ENCODE measurements around the gene CCDC69. TPM values are rescaled to one million over a fixed set of nuclear protein-coding genes. Genes with fewer than 3 reads are reported as not detected.

Gene CCDC69
- total and polyA plus RNA-seq, 10 of the 15 experiments (the other 5 are each of a cell fraction or from before 2014, with no cell fraction given), result 13.5 to 106 (median 70.1) TPM

DNA sequence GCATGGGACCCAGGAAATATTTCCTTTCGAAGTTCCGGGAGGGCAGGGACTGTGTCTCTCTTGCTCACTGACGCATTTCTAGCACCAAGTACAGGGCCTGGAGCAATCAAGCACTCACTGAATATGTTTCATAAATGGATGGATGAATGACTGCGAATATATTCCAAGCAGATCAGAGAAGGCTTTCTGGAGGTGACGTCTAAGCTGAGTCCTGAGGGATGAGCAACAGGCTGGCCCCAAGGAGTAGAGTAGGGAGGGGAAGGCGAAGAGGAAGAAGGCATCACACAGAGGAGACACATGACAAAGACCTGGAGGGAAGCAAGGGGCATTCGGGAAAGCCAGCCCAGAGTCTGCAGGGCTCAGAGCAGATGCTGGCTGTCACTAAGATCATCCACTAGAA is 80.2 kb downstream of the CCDC69 start:
- POLR2A ChIA-PET, result interaction anchor here (1.8 to 8.4 kb wide), 4 partner anchors 10 to 60 kb away, joined by 4 to 153 read pairs (median 79); partner anchors contain the start of gene ANXA6
- BruUV-seq (replicated peaks), result no TSS peak

DNA sequence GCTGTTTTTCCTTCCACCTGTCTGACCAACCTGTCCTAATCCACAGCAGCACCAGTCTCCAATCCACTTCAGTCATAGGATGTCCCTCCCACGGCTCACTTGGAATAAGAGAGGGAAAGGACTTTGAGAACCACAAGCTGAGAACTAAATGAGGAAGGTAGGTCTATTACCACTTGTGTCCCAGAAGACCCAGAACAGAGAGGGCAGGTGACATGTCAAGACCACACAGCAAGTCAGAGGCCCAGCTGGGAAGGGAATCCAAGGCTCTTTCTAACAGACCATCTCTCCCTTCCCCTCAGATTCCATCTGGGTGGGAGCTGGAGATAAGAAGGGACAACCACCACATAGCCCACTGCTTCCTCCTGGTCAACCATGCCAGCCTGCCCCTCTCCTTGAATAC is 81.0 kb downstream of the CCDC69 start:
- WGBS (ENCODE audit: insufficient coverage, insufficient replicate concordance, low lambda C conversion rate, missing lambda C conversion rate), result 58% methylated on average over 1 of the region's 1 CpG
- TF ChIP-seq EP300 (IDR thresholded peaks at IDR 0.05; ENCODE audit: borderline replicate concordance in 1 of 2, control insufficient read depth in 1 of 2, low read depth in 2 of 2, low read length in 2 of 2) (no peak), LARP7 (IDR thresholded peaks at IDR 0.05) (peak; percentile 12; the same call in 1 of the 2 replicates), TARDBP (IDR thresholded peaks at IDR 0.05; ENCODE audit: borderline replicate concordance) (no peak), YY1 (IDR thresholded peaks at IDR 0.05; ENCODE audit: low read depth, low read length) (no peak), SMARCA5 (IDR thresholded peaks at IDR 0.05) (peak; percentile 62), NR2C1 (IDR thresholded peaks at IDR 0.05) (no peak), HDGF (IDR thresholded peaks at IDR 0.05) (no peak), ZNF217 (IDR thresholded peaks at IDR 0.05) (peak; percentile 51; the same call in 1 of the 2 replicates), CREB1 (IDR thresholded peaks at IDR 0.05; ENCODE audit: low read depth) (no peak)
- H3K4me3 ChIP-seq, result peak overlapping the region; percentile 52; the same call in 1 of the 2 replicates
- RAD21 ChIA-PET (ENCODE audit: unreplicated experiment), result interaction anchor here (1.3 to 8.4 kb wide), 11 partner anchors 9 to 173 kb away, joined by 4 to 189 read pairs (median 11); partner anchors contain the start of genes ANXA6, GM2A and TNIP1
- SMC1A ChIA-PET (ENCODE audit: uncharacterized antibody, unreplicated experiment), result interaction anchor here (0.9 to 35.3 kb wide), 10 partner anchors 7 to 98 kb away, joined by 3 to 1132 read pairs (median 6); partner anchors contain the start of genes ANXA6 and CCDC69
- H3K27ac ChIP-seq (ENCODE audit: control insufficient read depth, insufficient read depth), result peak overlapping the region; percentile 53
- H3K4me2 ChIP-seq (ENCODE audit: control insufficient read depth, insufficient read depth), result peak overlapping the region; percentile 94
- in situ Hi-C loops (cut with MboI), result no loop called here
- FAIRE-seq (no peak), ATAC-seq (no peak), DNase-seq (ENCODE audit: low read depth, low spot score) (no peak)
- POLR2A ChIA-PET, result interaction anchor here (0.5 to 8.4 kb wide), 7 partner anchors 11 to 123 kb away, joined by 3 to 153 read pairs (median 12); partner anchors contain the start of gene ANXA6
- no peaks in the 10 kb centered on the region for H3K27me3 ChIP-seq (replicated peaks in 1 of 2; ENCODE audit: control insufficient read depth in 2 of 2, insufficient read depth in 2 of 2, low read length in 1 of 2)
- H3K79me2 ChIP-seq (ENCODE audit: control insufficient read depth, insufficient read depth, low read length), result peaks cover 88% of the 10 kb centered on the region
- H3K36me3 ChIP-seq (ENCODE audit: control insufficient read depth in 2 of 2, insufficient read depth in 2 of 2, low read length in 1 of 2), result peaks cover 50 to 64% of the 10 kb centered on the region in 2 experiments
- H2AFZ ChIP-seq (ENCODE audit: control insufficient read depth, low read depth, low read length), result no peak overlapping the region
- peaks cover 68% of the 10 kb centered on the region for H3K4me1 ChIP-seq (ENCODE audit: control insufficient read depth, insufficient read depth, low read length)
- CTCF ChIA-PET, result interaction anchor here (1.8 to 40.1 kb wide), 6 partner anchors 10 to 96 kb away, joined by 4 to 1107 read pairs (median 14); partner anchors contain the start of gene ANXA6
- intact Hi-C loops (cut with micrococcal nuclease; ENCODE audit: unreplicated experiment), result no loop called here
- no peaks in the 10 kb centered on the region for H3K9me3 ChIP-seq (replicated peaks; ENCODE audit: control insufficient read depth, insufficient read depth, low read length)
- BruUV-seq (replicated peaks), result no TSS peak
- H4K20me1 ChIP-seq (ENCODE audit: control insufficient read depth, insufficient read depth), result peaks cover 4% of the 10 kb centered on the region
- H3K9ac ChIP-seq (ENCODE audit: control insufficient read depth, insufficient read depth, low read length), result peak overlapping the region; percentile 35; the same call in 1 of the 2 replicates

More for the DNA sequence above, 80.2 kb downstream of the CCDC69 start:
- Histone ChIP-seq H3K79me2 (ENCODE audit: control insufficient read depth, insufficient read depth, low read length) (peaks cover 94% of the 10 kb centered on the region), H3K4me3 (no peak overlapping the region), H3K9ac (ENCODE audit: control insufficient read depth, insufficient read depth, low read length) (no peak overlapping the region), H2AFZ (ENCODE audit: control insufficient read depth, low read depth, low read length) (no peak overlapping the region), H3K4me2 (ENCODE audit: control insufficient read depth, insufficient read depth) (peak overlapping the region; percentile 94; the same call in 1 of the 2 replicates), H3K27ac (ENCODE audit: control insufficient read depth, insufficient read depth) (peak overlapping the region; percentile 20), H3K9me3 (replicated peaks; ENCODE audit: control insufficient read depth, insufficient read depth, low read length) (no peaks in the 10 kb centered on the region), H4K20me1 (ENCODE audit: control insufficient read depth, insufficient read depth) (peaks cover 4% of the 10 kb centered on the region), H3K4me1 (ENCODE audit: control insufficient read depth, insufficient read depth, low read length) (peaks cover 68% of the 10 kb centered on the region), H3K36me3 (ENCODE audit: control insufficient read depth in 2 of 2, insufficient read depth in 2 of 2, low read length in 1 of 2) (peaks cover 45 to 59% of the 10 kb centered on the region in 2 experiments), H3K27me3 (replicated peaks in 1 of 2; ENCODE audit: control insufficient read depth in 2 of 2, insufficient read depth in 2 of 2, low read length in 1 of 2) (no peaks in the 10 kb centered on the region)
- no peak for ATAC-seq
- in situ Hi-C loops (cut with MboI) (no loop called here), intact Hi-C loops (cut with micrococcal nuclease; ENCODE audit: unreplicated experiment) (no loop called here)
- TF ChIP-seq RBBP5 (conservative IDR thresholded peaks at IDR 0.05), result no peak
- no peak for TF ChIP-seq ETV6 (conservative IDR thresholded peaks at IDR 0.05 in 1 of 2, IDR thresholded peaks at IDR 0.05 in 1 of 2; ENCODE audit: borderline replicate concordance in 1 of 2, low read depth in 1 of 2)
- no peak for TF ChIP-seq EZH2 (IDR thresholded peaks at IDR 0.05; ENCODE audit: borderline replicate concordance, control insufficient read depth, low read depth, low read length)
- TF ChIP-seq EED (IDR thresholded peaks at IDR 0.05; ENCODE audit: low read depth), result no peak
- TF ChIP-seq SMC3 (IDR thresholded peaks at IDR 0.05; ENCODE audit: borderline replicate concordance, low read length), result no peak
- TF ChIP-seq MEF2A (IDR thresholded peaks at IDR 0.05; ENCODE audit: insufficient read depth, low read depth, low read length), result no peak
- TF ChIP-seq NR2F1 (conservative IDR thresholded peaks at IDR 0.05), result no peak
- no peak for TF ChIP-seq NFYA (IDR thresholded peaks at IDR 0.05; ENCODE audit: borderline replicate concordance, low read depth, low read length)
- no peak for TF ChIP-seq ATF7 (IDR thresholded peaks at IDR 0.05; ENCODE audit: low read depth)
- TF ChIP-seq RAD51 (IDR thresholded peaks at IDR 0.05), result no peak
- WGBS (ENCODE audit: insufficient coverage, insufficient replicate concordance, low lambda C conversion rate, missing lambda C conversion rate), result 78% methylated on average over 7 of the region's 7 CpGs
- RAD21 ChIA-PET (ENCODE audit: unreplicated experiment), result interaction anchor here (1.4 to 8.4 kb wide), 4 partner anchors 9 to 109 kb away, joined by 4 to 189 read pairs (median 60); partner anchors contain the start of gene GM2A
- CTCF ChIA-PET, result interaction anchor here (2.8 to 40.1 kb wide), 3 partner anchors 10 to 28 kb away, joined by 17 to 1107 read pairs (median 1107); partner anchors contain the start of gene ANXA6
- DNase-seq (ENCODE audit: low read depth, low spot score), result no peak
- no peak for FAIRE-seq
- SMC1A ChIA-PET (ENCODE audit: uncharacterized antibody, unreplicated experiment), result interaction anchor here (0.7 to 35.3 kb wide), 3 partner anchors 8 to 85 kb away, joined by 3 to 1132 read pairs (median 1132); partner anchors contain the start of gene ANXA6

Measured in GM12878 (cell line).